GM20431 (cell line): ENCODE measurements around the gene USP7.

ENCODE experiments used
- in situ Hi-C: fragments of 300-500 bp; cut with MseI, MboI; formaldehyde crosslinking; loops from one replicate; pipeline ENCODE4 v1.15.0; 2020; ENCODE audit warnings: low sequenced_read_pairs; ENCODE audit not compliant: unreplicated experiment

Gene USP7

GRCh38 chr16:8907096-8907495 lies 56.6 kb downstream of the USP7 start:
- in situ Hi-C loops: no loop called here

DNA sequence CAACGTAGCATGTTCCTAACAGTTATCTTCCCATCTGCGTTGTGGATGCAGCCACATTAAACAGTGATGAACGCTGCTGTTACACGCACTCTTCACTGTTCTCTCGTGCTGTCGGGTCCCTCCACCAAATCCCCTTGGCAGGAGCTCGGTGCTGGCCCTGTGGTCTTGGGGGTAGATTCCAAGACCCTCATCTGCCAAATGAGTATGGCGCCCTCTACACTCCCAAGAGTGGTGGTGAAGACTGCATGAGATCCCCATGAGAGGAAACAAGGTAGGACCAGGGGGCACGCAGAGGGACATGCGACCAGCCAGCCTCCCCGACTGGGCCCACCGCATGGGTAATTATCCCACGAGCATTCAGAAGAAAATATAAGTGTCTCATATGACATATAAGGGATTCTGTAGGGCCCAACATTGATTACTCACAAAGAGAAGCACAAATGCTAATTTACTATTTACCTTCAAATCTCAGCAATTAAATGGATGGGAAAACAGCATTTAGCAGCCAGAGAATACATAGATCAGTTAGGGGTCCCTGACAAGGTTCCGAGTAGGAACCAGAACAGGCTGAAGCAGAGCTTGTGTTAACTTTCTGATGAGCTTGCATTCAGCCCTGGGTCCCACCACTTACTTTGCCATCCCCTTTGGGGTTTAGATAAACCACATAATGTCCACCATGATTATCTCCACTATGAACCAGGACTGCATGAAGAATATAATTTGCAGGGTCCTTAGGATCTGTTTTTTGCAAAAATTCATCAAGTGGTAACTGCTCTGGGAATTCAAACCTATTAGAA lies 57.7 kb downstream of the USP7 start:
- in situ Hi-C loops: no loop called here

GRCh38 chr16:8905168-8905762 lies 58.4 kb downstream of the USP7 start:
- in situ Hi-C loops: no loop called here

DNA sequence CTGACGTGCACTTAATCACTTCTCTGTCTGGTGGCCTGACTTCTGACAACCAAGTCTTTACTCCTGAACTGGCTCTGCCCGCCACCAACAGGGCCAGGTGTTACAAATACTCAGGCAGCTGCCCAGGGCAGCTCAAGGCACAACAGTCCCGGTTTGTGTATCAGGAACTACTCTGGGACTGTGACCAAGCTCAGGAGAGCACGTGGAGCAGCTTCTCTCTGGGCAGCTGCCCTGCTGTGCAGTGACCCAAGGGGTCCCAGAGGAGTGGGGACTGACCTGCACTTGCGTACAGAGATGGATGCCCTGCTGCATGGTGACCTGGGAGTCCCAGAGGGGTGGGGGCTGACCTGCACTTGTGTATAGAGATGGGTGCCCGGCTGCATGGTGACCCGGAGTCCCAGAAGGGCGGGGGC lies 59.7 kb downstream of the USP7 start:
- in situ Hi-C loops: no loop called here

- in situ Hi-C loops: no loop called here
Observed at GRCh38 chr16:8903004-8903403, 60.7 kb downstream of the USP7 start.

GRCh38 chr16:8901320-8901861 lies 62.3 kb downstream of the USP7 start:
- in situ Hi-C loops: no loop called here

DNA sequence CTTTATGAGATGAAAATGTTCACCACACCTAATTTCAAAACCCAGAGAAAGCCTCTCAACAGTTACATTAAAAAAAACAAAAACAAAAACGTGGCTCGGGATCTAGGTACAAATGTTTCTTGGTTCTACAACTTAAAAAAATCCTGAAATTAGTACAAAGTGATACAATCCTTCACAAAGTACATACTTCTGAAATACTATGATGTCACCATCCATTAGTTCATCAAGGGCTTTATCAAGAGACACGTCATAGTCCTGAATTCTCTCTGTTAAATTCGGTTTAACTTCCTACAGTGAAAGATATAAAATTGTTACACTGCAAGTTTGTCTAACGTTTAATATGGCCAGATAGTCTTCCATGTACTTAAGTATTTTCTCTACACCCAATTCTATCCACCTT lies 63.4 kb downstream of the USP7 start:
- in situ Hi-C loops: no loop called here

DNA sequence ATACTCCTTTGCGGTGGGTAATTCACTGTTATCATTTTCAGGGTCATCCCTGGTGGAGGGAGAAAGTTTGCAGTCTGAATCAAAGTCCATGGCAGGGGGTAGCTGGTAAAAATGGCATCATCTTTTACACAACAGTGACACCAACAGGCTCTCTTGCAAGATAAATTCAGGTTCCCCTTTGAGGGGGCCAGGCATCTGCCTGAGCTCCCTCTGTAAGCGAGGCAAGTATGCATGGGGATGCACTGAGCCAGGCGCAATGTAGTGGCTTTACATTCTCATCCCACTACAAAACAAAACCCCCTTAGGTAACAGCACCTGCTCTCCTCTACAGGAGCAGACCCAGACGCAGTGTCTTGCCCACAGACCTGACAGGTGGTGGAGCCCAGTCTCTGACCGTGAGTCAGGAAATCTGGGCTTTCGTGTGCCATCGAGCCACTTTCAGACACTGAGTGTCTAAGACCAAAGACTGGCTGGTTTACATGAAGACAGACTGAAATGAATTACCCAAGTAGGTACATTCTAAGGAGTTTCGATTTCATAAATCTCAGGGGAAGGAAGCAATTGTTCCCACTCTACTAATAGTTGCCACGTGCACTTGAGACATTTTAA lies 63.9 kb downstream of the USP7 start:
- in situ Hi-C loops: loop anchor here (10.0 to 25.0 kb wide), 3 partner anchors 95 to 338 kb away; partner anchors contain the start of gene ABAT

- in situ Hi-C loops: loop anchor here (10.0 to 25.0 kb wide), 3 partner anchors 96 to 336 kb away; partner anchors contain the start of gene ABAT
Observed at GRCh38 chr16:8898660-8899318, 64.9 kb downstream of the USP7 start.

GRCh38 chr16:8894736-8895334 lies 68.9 kb downstream of the USP7 start:
- in situ Hi-C loops: loop anchor here (10.0 to 25.0 kb wide), 3 partner anchors 100 to 333 kb away; partner anchors contain the start of gene ABAT

- in situ Hi-C loops: loop anchor here (10.0 to 25.0 kb wide), 3 partner anchors 101 to 332 kb away; partner anchors contain the start of gene ABAT
Observed at GRCh38 chr16:8893976-8894690, 69.6 kb downstream of the USP7 start.

- in situ Hi-C loops: loop anchor here (10.0 to 25.0 kb wide), 3 partner anchors 101 to 331 kb away; partner anchors contain the start of gene ABAT
Observed at GRCh38 chr16:8893426-8893825, 70.3 kb downstream of the USP7 start.

DNA sequence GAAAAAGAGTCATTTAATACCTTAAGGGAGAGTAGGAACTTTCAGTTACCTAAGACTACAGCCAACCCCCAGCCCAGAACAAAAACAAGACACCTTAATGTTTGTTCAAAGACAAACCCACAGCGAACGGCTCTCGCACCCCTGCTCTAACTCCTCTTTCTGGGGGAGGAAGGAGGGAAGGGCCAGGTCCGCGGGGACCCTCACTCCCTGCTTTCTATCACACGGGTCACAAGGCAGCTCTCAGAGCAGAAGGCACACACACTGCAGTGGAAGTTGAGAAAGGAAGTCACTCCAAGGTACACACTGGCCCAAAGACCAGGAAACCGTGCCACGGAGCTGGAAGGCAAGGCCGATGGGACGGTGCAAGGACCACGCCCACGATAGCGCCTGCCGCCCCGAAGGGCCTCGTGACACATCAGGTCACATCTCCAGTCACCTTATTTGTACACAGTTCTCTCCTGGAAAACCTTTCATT lies 71.6 kb downstream of the USP7 start:
- in situ Hi-C loops: loop anchor here (10.0 to 25.0 kb wide), 3 partner anchors 103 to 330 kb away; partner anchors contain the start of gene ABAT

- in situ Hi-C loops: loop anchor here (10.0 to 25.0 kb wide), 3 partner anchors 104 to 328 kb away; partner anchors contain the start of gene ABAT
Observed at GRCh38 chr16:8890549-8890921, 73.2 kb downstream of the USP7 start.

DNA sequence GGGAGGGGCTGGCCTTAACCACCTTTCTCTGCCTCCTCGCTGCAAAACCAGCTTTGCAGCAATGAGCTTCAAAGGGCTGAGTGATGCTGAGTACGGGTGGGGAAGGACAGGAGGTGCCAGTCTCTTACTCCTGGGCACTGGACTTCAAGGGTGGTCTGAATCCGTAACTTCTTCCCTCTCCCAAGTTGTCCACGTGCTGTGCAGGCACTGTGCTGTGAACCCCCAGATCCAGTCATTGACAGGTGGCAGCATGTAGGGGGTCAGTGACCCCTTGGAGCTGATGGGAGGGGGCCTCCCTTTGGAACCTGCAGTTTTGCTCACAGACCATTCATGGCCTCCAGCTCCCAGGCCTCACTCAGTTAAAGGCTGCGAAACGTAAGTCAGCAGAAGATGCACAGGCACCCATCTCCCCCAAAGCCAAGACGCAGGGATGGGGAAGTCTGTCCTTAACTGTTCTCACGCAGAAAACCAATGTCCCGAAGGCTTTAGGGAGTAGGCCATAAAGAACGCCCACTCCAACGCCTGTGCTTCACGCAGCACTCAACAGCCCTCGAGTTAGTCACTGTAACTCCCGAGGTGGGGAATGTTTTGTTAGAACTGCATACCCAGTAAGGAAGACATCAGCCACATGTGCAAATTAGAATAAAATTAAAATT lies 73.7 kb downstream of the USP7 start:
- in situ Hi-C loops: loop anchor here (10.0 to 25.0 kb wide), 3 partner anchors 105 to 328 kb away; partner anchors contain the start of gene ABAT

DNA sequence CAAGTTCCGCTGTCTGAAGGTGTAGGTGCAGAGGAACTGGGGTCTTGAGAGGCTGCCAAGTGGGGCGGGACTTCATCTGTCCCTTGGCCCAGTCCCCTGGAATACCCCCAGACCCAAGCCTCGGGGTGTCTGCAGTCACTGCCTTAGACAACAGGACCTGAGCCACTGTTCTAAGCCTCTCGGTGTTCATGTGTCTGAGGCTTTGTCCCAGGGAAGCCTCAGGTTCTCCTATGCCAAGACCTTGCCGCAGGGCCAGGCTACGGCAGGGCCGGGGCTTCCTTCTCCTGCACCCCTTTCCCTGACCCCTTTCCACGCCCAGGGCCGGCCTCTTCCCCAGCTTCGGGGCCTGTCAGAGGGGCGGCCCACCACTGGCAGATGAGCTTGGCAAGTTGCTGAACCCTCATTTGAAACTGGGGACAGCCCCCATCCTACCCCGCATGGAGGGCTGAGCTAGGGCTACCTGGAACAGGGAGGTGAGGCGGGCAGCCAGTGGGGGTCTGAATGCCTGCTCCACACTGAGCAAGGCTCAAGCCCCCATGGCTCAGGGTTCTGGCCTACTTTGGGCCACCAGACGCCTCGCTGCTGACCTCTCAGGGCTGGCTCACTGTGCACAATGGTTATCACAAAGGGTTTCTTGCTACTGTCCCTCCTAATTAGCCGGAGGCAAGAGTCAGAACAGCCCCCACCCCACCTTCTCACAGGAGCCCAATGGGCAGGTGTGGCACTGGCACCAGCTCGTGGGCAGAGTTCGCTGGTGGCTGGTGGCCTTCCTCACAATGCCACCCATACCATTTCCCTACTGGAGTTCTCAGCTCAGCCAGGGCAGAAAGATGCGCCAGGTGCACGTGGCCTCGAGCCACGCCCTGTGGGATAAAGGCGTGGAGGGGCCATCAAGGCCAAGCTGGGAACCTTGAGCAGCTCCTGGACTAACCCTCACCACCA lies 74.5 kb downstream of the USP7 start:
- in situ Hi-C loops: loop anchor here (25.0 kb wide), 2 partner anchors 227 to 327 kb away; partner anchors contain the start of gene ABAT

DNA sequence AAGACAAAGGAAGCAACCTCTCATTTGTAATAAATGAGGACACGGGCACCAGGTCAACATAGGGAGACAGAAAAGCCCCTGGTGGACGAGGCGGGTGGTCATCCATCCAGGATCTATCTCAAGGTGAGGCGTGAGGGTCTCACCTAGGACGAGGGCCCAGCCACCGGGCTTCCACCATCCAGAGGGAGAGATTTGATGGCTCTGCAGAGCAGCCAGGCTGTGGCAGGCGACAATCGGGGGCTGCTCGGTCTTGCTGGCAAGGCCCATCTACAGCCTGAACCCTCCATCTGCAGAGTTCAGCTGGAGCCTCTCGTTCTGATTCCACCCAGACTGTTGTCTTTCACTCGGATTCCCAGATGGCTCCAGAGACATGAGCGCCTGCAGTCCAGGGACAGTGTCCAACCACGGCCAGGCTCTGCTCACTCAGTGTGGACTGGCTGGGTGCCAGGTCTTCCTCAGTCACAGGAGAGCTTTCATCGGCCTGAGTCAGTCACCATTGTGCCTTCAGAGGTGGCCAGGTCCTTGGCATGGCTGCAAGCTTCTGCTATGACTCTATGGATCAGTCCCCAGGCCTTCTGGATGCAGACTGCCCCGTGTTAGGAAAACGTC lies 75.7 kb downstream of the USP7 start:
- in situ Hi-C loops: loop anchor here (25.0 kb wide), 2 partner anchors 226 to 326 kb away; partner anchors contain the start of gene ABAT
